Osteoblast (primary cell): ENCODE measurements around the gene CARHSP1. TPM values are rescaled to one million over a fixed set of nuclear protein-coding genes. Genes with fewer than 3 reads are reported as not detected.

Source experiments
- DNase-seq: peaks from one replicate; pipeline ENCODE4 v3.0.0; 2011; ENCODE audit warnings: low spot score, mixed read lengths; ENCODE audit not compliant: insufficient read length; ENCODE audit errors: missing footprints
- H2AFZ ChIP-seq: 2 replicates; pipeline ENCODE4 v1.6.0; 2011; ENCODE audit warnings: mild to moderate bottlenecking, low read length
- H3K27ac ChIP-seq: 2 replicates; pipeline ENCODE4 v1.5.1; 2011; ENCODE audit warnings: mild to moderate bottlenecking, low read depth, low read length, moderate library complexity
- H3K27me3 ChIP-seq: 2 replicates; pipeline ENCODE4 v1.6.0; 2012; ENCODE audit warnings: mild to moderate bottlenecking, control low read depth, inconsistent platforms, low read length, moderate library complexity; ENCODE audit not compliant: insufficient read depth
- H3K36me3 ChIP-seq: 2 replicates; pipeline ENCODE4 v1.5.1; 2011; ENCODE audit warnings: mild to moderate bottlenecking, low read length, control low read depth, moderate library complexity; ENCODE audit not compliant: insufficient read depth
- H3K4me1 ChIP-seq: 2 replicates; pipeline ENCODE4 v1.5.1; 2011; ENCODE audit warnings: mild to moderate bottlenecking, low read length, control low read depth, moderate library complexity; ENCODE audit not compliant: insufficient read depth
- H3K4me2 ChIP-seq: 2 replicates; pipeline ENCODE4 v1.6.0; 2011; ENCODE audit warnings: mild to moderate bottlenecking, low read length; ENCODE audit not compliant: insufficient read depth
- H3K4me3 ChIP-seq: fragments of 200-600 bp; sonication (generic); 3 replicates; pipeline ENCODE4 v1.5.1; 2012; ENCODE audit warnings: mild to moderate bottlenecking, low read length, inconsistent platforms; ENCODE audit not compliant: insufficient read depth
- H3K79me2 ChIP-seq: 2 replicates; pipeline ENCODE4 v1.6.0; 2012; ENCODE audit warnings: mild to moderate bottlenecking, low read length, control low read depth, inconsistent platforms; ENCODE audit not compliant: insufficient read depth
- H3K9me3 ChIP-seq: 2 replicates; pipeline ENCODE4 v1.5.1; 2011; ENCODE audit warnings: low read depth, low read length, control low read depth
- H4K20me1 ChIP-seq: 2 replicates; pipeline ENCODE4 v1.6.0; 2012; ENCODE audit warnings: mild to moderate bottlenecking, low read length, control low read depth; ENCODE audit not compliant: insufficient read depth
- CTCF ChIP-seq: IDR thresholded peaks from 2 replicates; pipeline ENCODE4 v1.5.1; 2011; ENCODE audit warnings: mild to moderate bottlenecking, low read depth, low read length, moderate library complexity; ENCODE audit errors: extremely low read depth
- total RNA-seq: library from RNA; depleted of rRNA; stranded (reverse); fragments of >200 nt; gene quantifications from 2 replicates; pipeline ENCODE4 v1.2.3, GENCODE V29; 2012

Gene CARHSP1
- total RNA-seq, 1 donor, result 92.6 TPM

- H3K27me3 ChIP-seq, result no peaks in the 10 kb centered on the region
- no peaks in the 10 kb centered on the region for H3K9me3 ChIP-seq
- H3K4me1 ChIP-seq, result peaks cover 12% of the 10 kb centered on the region
- no peak overlapping the region for H3K4me2 ChIP-seq
- no peak for TF ChIP-seq CTCF
- H4K20me1 ChIP-seq, result peaks cover 27% of the 10 kb centered on the region
- no peak overlapping the region for H3K27ac ChIP-seq
- DNase-seq, result peak; percentile 50
- no peak overlapping the region for H2AFZ ChIP-seq
- no peaks in the 10 kb centered on the region for H3K79me2 ChIP-seq
- no peak overlapping the region for H3K4me3 ChIP-seq
- peaks cover 56% of the 10 kb centered on the region for H3K36me3 ChIP-seq
Measured at GRCh38 chr16:8892101-8892575, 23.3 kb upstream of the CARHSP1 start.

GRCh38 chr16:8890549-8890921, 21.7 kb upstream of the CARHSP1 start:
- TF ChIP-seq CTCF, result no peak
- Histone ChIP-seq H3K4me1 (peaks cover 28% of the 10 kb centered on the region), H2AFZ (no peak overlapping the region), H4K20me1 (peaks cover 43% of the 10 kb centered on the region), H3K27me3 (no peaks in the 10 kb centered on the region), H3K79me2 (no peaks in the 10 kb centered on the region), H3K9me3 (no peaks in the 10 kb centered on the region), H3K27ac (peak overlapping the region; percentile 5), H3K4me2 (no peak overlapping the region), H3K4me3 (no peak overlapping the region), H3K36me3 (peaks cover 42% of the 10 kb centered on the region)
- no peak for DNase-seq

- TF ChIP-seq CTCF, result no peak
- H3K27ac ChIP-seq, result no peak overlapping the region
- H3K27me3 ChIP-seq, result no peaks in the 10 kb centered on the region
- DNase-seq, result peak; percentile 50
- H3K4me1 ChIP-seq, result peaks cover 33% of the 10 kb centered on the region
- H3K9me3 ChIP-seq, result no peaks in the 10 kb centered on the region
- no peak overlapping the region for H3K4me3 ChIP-seq
- peaks cover 37% of the 10 kb centered on the region for H3K36me3 ChIP-seq
- H3K79me2 ChIP-seq, result no peaks in the 10 kb centered on the region
- peaks cover 48% of the 10 kb centered on the region for H4K20me1 ChIP-seq
- H3K4me2 ChIP-seq, result no peak overlapping the region
- no peak overlapping the region for H2AFZ ChIP-seq
Measured at GRCh38 chr16:8889893-8890548, 21.2 kb upstream of the CARHSP1 start.

- Histone ChIP-seq H3K27ac (no peak overlapping the region), H3K9me3 (no peaks in the 10 kb centered on the region), H3K36me3 (peaks cover 29% of the 10 kb centered on the region), H2AFZ (no peak overlapping the region), H3K4me1 (peaks cover 40% of the 10 kb centered on the region), H3K4me3 (no peak overlapping the region), H3K4me2 (no peak overlapping the region), H3K27me3 (no peaks in the 10 kb centered on the region), H4K20me1 (peaks cover 49% of the 10 kb centered on the region), H3K79me2 (no peaks in the 10 kb centered on the region)
- no peak for TF ChIP-seq CTCF
- DNase-seq, result peak; percentile 38
Measured at GRCh38 chr16:8888951-8889892, 20.4 kb upstream of the CARHSP1 start.
